Activated naive CD8-positive, alpha-beta T cell treated with anti-CD3 and anti-CD28 coated beads for 36 hours (primary cell): ENCODE measurements around the gene METTL22. TPM values are rescaled to one million over a fixed set of nuclear protein-coding genes. Genes with fewer than 3 reads are reported as not detected.

ENCODE experiments used
- total RNA-seq, 2 experiments: library from RNA; stranded (reverse); gene quantifications; one replicate each; pipeline ENCODE4 v1.2.3, GENCODE V29; 2021

Gene METTL22
- total RNA-seq, 2 experiments from 2014 or later, result 25.0 to 26.8 TPM

Other genes with a start within 250 kb of the METTL22 start
- gene TMEM114, start 31.2 kb upstream of the METTL22 start, total RNA-seq, result not detected
- 1 to 10 TPM; 4.1 to 4.8 TPM for gene ABAT, start 52.9 kb downstream of the METTL22 start, total RNA-seq
- 10 to 100 TPM; 14.4 to 15.1 TPM for gene TMEM186, start 175.9 kb downstream of the METTL22 start, total RNA-seq
- gene PMM2, start 176.1 kb downstream of the METTL22 start, total RNA-seq, result 10 to 100 TPM; 59.0 to 59.8 TPM
- gene CARHSP1, start 247.3 kb downstream of the METTL22 start, total RNA-seq, result 10 to 100 TPM; 65.2 to 66.4 TPM